Activated naive CD4-positive, alpha-beta T cell (primary cell): ENCODE results near the gene OBI1.

Experiments
- DNase-seq, 4 experiments: peaks; one replicate each; lab custom pipeline; 2025; lab: John Stamatoyannopoulos, UW

Gene OBI1

DNA sequence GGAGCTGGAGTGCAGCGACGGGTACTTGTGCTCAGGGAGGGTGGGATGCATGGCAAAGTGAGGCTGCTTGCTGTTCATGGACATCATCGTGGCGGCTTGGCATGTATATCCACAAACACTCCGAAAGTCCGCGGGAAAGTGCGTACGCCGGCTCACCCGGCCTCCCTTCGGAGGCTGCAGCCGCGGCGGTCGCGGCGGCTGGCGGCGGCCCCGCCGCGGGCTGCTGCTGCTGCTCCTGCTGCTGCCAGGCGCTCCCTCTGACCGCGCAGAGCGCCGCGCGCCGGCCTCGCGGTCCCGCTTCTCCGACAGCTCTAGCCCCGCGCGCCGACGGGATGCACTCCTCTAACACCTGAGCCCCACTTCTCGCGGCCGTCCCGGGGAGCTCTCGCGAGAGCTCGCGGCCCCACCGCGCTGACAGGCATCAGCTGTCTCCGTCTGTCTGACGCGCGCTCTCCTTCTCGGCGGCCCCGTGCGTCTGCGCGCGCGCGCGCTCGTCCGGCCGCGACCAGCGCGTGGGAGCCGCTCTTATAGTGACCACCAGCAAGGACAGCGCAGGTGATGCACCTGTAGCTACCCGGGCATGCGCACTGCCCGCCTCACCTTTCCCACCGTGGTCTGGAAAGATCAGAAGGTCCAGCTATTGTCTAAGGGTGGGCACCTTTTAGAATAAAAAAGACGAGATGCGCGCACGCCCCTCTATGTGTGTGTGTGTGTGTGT is 55.6 kb downstream of the OBI1 start, which contains the start of gene POU4F1:
POU4F1 (minus strand) TSS at position 313 of the 718 bp plus-strand sequence; CDS start at position 87, 226 bp downstream.
- DNase-seq = peak in 2 of 4 experiments; percentile 12 to 21

DNA sequence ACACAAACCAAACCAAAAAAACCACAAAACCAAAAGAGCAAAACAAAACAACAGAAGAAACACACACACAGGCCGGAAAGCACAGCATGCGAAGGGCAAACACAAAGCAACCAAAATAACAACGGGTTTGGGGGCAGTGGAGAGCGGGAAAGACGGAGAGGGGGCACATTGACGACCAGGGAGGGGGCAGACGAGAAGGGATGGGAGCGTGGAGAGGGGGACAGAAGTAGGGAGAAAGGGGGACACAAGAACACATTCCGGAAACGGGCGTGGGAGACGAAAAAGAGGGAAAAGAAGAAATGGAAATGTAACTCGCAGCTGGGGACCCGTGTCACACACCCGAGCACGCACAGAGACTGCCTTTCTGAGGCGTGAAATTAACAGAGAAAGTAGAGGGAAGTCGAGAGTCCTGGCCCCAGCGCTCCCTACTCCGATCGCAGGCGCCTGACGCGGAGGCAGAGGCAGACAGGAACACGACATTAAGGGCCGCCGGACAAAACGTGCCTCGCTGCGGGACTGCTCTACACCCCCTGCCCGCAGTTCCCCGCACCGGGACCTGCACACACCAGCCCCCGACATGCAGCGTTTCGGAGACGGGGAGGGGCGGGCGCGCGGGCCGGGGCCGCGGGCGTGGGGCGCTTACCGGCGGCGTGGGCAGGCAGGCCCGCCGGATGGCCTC is 56.3 kb downstream of the OBI1 start:
- DNase-seq = no peak

DNA sequence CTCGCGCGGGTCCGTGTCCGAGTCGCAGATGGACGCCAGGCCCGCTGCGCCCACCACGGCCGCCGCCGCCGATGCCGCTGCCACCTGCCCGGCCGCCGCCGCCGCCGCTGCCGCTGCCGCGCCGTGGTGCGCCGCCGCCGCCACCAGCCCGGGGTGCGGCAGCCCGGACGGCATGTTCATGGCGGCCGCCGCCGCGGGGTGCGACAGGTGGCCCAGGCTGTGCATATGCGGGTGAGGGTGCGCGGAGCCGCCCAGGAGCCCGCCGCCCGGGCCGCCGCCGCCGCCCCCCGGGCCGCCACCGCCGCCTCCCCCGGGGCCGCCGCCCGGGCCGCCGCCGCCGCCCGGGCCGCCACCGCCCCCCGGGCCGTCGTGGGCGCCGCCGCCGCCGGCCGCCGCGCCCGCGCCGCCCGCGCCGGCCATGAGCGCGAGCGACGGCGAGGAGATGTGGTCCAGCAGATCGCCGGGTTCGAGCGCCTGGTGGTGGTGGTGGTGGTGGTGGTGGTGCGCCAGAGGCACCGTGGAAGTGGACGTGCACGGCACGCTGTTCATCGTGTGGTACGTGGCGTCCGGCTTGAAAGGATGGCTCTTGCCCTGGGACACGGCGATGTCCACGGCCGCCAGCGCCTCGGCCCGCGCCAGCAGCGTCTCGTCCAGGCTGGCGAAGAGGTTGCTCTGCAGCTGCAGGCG is 56.9 kb downstream of the OBI1 start:
- DNase-seq = no peak

DNA sequence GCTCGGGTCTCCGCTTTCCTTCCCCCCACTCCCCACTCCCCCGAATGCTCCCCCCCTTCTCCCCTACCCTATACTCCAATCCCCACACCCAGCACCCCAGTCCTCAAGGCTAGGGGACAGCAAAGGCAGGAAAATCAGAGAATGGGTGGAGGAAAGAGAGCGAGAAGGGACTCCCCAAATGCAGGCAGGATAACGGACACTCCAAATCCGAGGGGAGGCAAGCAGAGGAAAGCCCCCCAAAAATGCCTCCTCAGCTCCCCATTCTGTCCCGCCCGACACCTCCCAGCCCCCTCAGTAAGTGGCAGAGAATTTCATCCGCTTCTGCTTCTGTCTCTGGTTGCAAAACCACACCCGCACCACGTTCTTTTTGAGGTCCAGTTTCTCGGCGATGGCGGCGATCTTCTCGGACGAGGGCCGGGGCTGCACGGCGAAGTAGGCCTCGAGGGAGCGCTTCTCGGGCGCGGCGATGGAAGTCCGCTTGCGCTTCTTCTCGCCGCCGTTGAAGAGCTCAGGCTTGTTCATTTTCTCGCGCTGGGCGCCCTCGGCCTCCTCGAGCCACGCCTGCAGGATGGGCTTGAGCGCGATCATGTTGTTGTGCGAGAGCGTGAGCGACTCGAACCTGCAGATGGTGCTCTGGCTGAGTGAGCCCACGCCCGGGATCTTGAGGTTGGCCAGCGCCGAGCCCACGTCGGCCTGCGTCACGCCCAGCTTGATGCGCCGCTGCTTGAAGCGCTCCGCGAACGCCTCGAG is 57.7 kb downstream of the OBI1 start:
- DNase-seq = no peak

GRCh38 chr13:78600280-78600883 is 58.6 kb downstream of the OBI1 start:
- no peak for DNase-seq

DNA sequence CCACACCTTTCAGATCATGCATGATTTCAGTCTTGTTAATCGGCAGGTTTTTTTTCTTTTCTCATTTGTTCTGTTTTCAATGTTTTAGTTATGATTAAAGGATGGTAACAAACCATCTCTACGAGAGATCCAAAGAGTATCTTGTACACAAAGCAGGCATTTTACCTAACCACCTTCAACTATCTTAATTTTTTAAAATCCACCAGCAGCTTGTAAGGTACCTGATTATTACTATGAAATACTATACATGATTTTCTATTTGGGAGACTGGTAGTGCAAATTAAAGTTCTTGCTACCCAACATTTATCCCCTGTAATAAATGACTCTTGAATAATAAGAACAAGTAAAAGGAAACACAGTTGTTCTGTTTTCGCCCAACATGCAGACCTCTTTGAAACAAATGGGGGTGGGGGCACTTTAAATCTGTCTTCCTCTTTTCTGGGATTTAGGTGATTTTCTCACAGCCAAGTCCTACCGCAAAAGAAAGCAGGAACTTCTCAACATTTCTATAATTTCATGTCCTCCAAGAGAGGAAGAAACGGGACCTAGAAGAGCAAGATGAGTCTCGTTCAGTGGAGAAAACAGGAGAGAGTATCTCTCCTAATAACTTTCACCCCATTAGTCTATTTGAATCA is 59.2 kb downstream of the OBI1 start:
- DNase-seq = no peak

DNA sequence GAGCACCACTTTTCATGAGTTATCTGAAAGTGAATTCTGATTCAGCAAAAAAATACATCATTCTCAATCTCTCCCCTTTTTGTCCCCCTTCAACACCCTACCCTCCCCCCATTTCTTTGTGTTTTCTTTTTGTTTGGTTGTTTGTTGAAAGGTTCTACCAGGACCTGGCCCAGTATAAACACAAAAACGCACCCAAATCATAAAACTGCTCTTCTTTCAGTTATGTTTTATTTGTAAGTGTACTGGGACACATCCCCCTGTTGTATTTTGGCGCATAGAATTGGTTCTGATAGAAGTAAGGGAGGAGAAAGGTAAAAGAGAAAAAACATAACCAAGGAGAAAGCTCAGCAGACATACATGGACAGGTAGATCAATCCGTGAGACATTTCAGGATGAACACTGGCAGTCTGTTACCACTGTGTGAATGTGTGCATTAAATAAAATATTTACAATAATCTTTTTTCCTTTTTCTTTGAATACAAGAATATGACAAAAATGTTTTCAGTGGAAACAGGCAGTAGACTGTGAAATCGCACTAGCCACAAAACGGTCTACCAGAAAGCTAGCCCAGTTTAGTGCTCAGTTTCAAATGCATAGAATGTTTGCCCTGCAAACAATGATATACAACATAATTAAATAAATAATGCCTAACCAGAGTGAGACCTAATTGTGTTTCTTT is 59.9 kb downstream of the OBI1 start:
- DNase-seq = no peak

DNA sequence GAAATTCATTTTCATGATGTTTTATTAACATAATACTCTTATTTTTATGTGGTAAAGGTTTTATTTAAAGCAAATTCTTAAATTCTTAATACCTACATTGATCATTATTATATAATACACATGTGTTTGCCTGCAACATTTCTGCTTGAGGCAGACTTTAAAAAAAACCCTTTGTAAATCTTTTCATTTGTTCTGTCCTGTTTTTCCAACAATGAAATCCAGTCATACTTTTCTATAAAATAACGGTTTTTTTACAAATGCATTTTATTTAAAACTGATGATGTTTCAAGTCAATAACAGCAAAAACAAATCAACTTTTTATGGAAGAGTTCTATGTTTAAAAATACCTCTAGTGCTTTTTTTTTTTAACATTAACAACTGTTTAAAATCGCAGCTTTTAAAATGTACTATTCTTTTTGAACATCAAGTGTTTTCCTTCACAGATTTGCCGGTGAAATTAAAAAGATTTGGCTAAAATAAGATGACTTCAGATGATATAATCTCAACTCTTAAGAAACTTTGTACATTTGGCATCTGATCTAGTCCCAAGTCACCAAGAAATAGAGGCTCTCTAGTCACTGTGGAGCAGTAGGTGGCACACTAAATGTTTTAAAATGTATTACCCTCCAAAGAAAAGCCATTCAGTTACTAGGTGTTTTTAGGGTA is 60.7 kb downstream of the OBI1 start:
- no peak for DNase-seq

DNA sequence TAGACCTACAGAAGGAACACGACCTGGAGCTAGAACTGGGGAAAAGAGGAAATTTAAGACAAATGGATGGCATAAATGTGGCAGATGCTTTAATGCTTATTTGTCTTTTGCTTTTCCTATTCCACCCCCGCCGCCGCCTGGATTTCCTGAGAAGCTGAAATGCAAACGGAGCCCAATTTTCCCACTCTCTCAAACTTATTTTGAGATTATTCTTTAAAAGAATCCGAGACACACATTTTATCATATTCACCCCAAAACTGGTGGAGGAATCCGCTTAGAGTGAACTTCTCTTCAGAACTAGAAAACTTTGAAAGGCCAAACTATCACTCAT is 61.4 kb downstream of the OBI1 start:
- no peak for DNase-seq

GRCh38 chr13:78596736-78597601 is 62.0 kb downstream of the OBI1 start:
- DNase-seq = no peak

GRCh38 chr13:78596399-78596735 is 62.6 kb downstream of the OBI1 start:
- DNase-seq = no peak

DNA sequence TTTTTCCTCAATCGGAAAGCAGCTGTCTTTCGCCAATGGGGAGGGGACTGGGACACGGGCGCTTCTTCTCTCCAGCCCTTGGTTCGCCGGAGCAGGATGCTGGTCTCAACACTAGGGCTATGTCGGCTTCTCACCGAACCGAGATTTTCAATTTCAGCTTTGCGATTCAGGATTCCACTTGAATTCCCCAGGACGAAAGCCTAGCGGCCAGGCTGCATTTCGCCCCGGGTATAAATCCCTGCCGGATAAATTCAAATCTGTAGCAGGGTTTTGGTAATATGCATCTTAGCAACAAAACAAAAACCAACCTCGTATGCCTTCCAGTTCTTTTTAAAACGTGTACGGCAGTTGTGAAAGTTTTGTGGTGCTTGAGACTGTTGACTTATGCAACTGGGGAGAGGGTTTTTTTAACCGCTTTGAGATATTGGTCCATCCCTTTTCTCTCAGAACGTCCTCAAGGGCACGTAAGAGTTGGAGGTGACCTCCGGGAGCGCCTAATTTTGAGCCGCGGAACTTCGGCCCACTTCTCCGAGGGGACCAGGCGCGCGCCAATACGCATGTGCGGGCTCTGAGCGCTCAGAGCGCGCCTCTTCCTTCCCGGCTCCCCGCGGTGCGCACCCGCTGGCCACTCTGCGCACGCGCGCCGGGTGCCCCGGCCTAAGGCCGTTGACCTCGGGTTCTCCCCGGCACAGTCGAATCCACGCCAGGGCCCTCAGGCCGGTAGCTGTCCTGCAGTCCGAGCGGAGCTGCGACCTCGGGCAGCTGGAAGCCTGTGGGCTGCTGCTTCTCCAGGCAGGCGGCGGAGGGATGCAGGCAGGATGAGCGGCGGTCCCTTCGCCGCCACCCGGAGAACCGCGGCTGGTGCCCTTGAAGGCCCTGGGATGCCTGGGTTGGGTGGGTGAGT is 63.2 kb downstream of the OBI1 start:
- DNase-seq = no peak

DNA sequence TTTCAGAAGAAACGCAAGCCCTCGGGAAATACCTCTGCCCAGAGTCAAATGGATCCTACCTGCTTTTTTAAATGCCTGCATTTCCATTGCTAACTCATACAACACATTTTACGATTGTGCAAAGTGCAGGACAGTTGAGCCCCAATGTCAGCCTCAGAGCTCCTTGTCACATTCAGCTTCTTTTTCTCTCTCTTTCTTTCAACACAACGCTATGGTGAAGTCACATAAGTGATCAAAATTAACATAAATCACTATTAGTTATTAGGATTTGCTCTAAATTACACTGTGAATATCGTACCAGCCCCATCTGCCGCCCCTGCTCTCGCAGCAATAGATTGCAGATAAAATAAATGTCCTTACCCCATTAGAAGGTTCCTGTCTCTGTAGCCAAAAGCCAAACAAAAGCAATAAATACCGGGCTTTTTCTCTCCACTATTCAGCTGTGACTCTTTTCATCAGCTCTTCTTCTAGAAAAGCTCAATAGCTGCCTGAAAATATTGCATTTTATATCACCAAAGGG is 64.4 kb downstream of the OBI1 start:
- DNase-seq = no peak

- DNase-seq = no peak
Observed at GRCh38 chr13:78593652-78594455, 65.1 kb downstream of the OBI1 start.

- no peak for DNase-seq
Observed at GRCh38 chr13:78593129-78593528, 65.8 kb downstream of the OBI1 start.

DNA sequence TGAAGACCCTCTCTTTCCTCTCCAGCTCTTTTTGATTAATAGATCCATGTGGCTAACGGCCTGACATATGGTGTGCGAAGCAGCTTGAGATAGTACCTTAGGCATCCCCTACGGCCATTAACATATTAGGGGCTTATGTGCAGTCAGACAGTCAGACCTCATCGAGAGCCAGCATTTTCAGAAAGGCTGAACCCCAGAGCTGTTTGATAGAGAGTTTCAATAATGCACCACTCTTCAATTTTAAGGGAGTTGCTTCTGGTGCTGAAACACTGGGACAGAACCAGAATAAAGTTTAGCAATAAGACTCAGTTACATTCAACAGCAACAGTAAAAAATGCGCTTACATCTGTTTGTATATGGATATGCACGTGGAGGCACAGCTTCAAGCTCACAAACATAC is 66.4 kb downstream of the OBI1 start:
- DNase-seq = no peak

GRCh38 chr13:78589206-78589605 is 69.7 kb downstream of the OBI1 start:
- no peak for DNase-seq
